NB4 (cell line): ENCODE measurements around the gene PLCH1.

Experiments used
- MYC ChIP-seq: IDR thresholded peaks from 2 replicates; pipeline ENCODE4 v1.6.1; 2011; ENCODE audit warnings: low read depth, low read length
- POLR2A ChIP-seq: IDR thresholded peaks from 2 replicates; pipeline ENCODE4 v1.6.1; 2011; ENCODE audit warnings: mild to moderate bottlenecking; ENCODE audit not compliant: insufficient read length; ENCODE audit errors: extremely low read depth
- TF ChIP-seq, protein P1 (sequence below): IDR thresholded peaks from 2 replicates; pipeline ENCODE4 v1.6.1; 2011; ENCODE audit warnings: low read depth, low read length
- TF ChIP-seq, protein P2 (sequence below): IDR thresholded peaks from one replicate; pipeline ENCODE4 v1.5.1; 2012; ENCODE audit warnings: low read depth, low read length

DNA sequence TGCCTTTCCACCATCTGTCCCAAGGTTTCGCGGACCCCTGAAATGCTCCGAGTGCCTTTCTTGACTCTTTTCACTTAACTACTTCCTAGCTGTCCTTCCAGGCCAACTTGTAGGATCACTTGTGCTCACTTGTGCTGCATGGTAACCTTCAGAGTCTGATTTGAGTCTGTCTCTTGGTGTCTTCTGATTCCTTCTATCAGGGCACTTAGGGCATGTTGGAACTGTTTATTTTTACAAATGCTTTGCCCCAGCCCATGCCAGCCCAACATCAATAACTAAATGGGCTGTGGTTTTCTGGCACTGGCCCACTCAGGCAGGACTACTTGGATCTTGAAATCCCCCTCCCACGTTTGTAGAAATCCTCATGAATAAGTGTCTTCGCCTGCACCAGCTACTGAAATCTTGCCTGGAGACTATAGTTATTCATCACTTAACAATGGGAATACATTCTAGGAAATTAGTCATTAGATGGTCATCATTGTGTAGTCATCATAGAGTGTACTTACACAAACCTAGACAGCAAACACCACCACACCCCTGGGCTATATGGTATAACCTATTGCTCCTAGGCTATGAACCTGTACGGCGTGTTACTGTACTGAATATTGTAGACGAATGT lies 328.3 kb downstream of the PLCH1 start:
- TF ChIP-seq, protein P1, sequence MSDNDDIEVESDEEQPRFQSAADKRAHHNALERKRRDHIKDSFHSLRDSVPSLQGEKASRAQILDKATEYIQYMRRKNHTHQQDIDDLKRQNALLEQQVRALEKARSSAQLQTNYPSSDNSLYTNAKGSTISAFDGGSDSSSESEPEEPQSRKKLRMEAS, result no peak
- TF ChIP-seq, protein P2, sequence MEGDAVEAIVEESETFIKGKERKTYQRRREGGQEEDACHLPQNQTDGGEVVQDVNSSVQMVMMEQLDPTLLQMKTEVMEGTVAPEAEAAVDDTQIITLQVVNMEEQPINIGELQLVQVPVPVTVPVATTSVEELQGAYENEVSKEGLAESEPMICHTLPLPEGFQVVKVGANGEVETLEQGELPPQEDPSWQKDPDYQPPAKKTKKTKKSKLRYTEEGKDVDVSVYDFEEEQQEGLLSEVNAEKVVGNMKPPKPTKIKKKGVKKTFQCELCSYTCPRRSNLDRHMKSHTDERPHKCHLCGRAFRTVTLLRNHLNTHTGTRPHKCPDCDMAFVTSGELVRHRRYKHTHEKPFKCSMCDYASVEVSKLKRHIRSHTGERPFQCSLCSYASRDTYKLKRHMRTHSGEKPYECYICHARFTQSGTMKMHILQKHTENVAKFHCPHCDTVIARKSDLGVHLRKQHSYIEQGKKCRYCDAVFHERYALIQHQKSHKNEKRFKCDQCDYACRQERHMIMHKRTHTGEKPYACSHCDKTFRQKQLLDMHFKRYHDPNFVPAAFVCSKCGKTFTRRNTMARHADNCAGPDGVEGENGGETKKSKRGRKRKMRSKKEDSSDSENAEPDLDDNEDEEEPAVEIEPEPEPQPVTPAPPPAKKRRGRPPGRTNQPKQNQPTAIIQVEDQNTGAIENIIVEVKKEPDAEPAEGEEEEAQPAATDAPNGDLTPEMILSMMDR, result no peak
- TF ChIP-seq POLR2A (no peak), MYC (no peak)
